ENCODE measurements around the gene IRF8. TPM values are rescaled to one million over a fixed set of nuclear protein-coding genes. Genes with fewer than 3 reads are reported as not detected.
"Not testable (repeated sequence)": the region's sequence is repeated elsewhere in the genome, so short reads cannot be mapped to it uniquely, and the experiment has no call there.

The IRF8 gene
- polyA plus RNA-seq, 4 donors: 28.0 to 52.1 (median 43.2) TPM

- DNase-seq (no peak), FAIRE-seq (no peak)
- Histone ChIP-seq H3K4me1 (ENCODE audit: control insufficient read depth in 3 of 3, insufficient read depth in 2 of 3, low read depth in 1 of 3, low read length in 2 of 3) (peaks cover 0 to 7% (median 2%) of the 10 kb centered on the region in 3 donors), H3K4me3 (ENCODE audit: low read depth in 1 of 3, low read length in 3 of 3) (no peak overlapping the region), H3K9me3 (ENCODE audit: control insufficient read depth in 2 of 2, insufficient read depth in 1 of 2, low read depth in 1 of 2, low read length in 1 of 2) (no peaks in the 10 kb centered on the region), H3K36me3 (ENCODE audit: control insufficient read depth in 3 of 3, insufficient read depth in 2 of 3, low read depth in 1 of 3, low read length in 3 of 3) (no peaks in the 10 kb centered on the region), H3K27ac (ENCODE audit: low read depth in 1 of 3, low read length in 2 of 3) (peak overlapping the region in 1 of 3 donors; percentile 39), H3K27me3 (ENCODE audit: control insufficient read depth in 3 of 3, insufficient read depth in 3 of 3, low read length in 3 of 3) (peaks cover 0 to 2% (median 0%) of the 10 kb centered on the region in 3 donors)
- WGBS, 3 donors: 76 to 87% (median 81%) methylated on average over 7 of the region's 7 CpGs
Measured at GRCh38 chr16:85872734-85873133, 26.2 kb upstream of the IRF8 start.

GRCh38 chr16:85873153-85873552 lies 25.8 kb upstream of the IRF8 start:
- Histone ChIP-seq H3K27ac (ENCODE audit: low read depth in 1 of 3, low read length in 2 of 3) (peak overlapping the region in 1 of 3 donors; percentile 39), H3K4me3 (ENCODE audit: low read depth in 1 of 3, low read length in 3 of 3) (no peak overlapping the region), H3K9me3 (ENCODE audit: control insufficient read depth in 2 of 2, insufficient read depth in 1 of 2, low read depth in 1 of 2, low read length in 1 of 2) (no peaks in the 10 kb centered on the region), H3K4me1 (ENCODE audit: control insufficient read depth in 3 of 3, insufficient read depth in 2 of 3, low read depth in 1 of 3, low read length in 2 of 3) (peaks cover 0 to 7% (median 2%) of the 10 kb centered on the region in 3 donors), H3K27me3 (ENCODE audit: control insufficient read depth in 3 of 3, insufficient read depth in 3 of 3, low read length in 3 of 3) (peaks cover 0 to 2% (median 0%) of the 10 kb centered on the region in 3 donors), H3K36me3 (ENCODE audit: control insufficient read depth in 3 of 3, insufficient read depth in 2 of 3, low read depth in 1 of 3, low read length in 3 of 3) (no peaks in the 10 kb centered on the region)
- DNase-seq (no peak), FAIRE-seq (no peak)
- WGBS, 3 donors: 62 to 78% (median 66%) methylated on average over 8 of the region's 8 CpGs

- H3K27ac ChIP-seq (ENCODE audit: low read depth in 1 of 3, low read length in 2 of 3); H3K36me3 ChIP-seq (ENCODE audit: control insufficient read depth in 3 of 3, insufficient read depth in 2 of 3, low read depth in 1 of 3, low read length in 3 of 3); H3K27me3 ChIP-seq (ENCODE audit: control insufficient read depth in 3 of 3, insufficient read depth in 3 of 3, low read length in 3 of 3); H3K4me1 ChIP-seq (ENCODE audit: control insufficient read depth in 3 of 3, insufficient read depth in 2 of 3, low read depth in 1 of 3, low read length in 2 of 3); H3K9me3 ChIP-seq (ENCODE audit: control insufficient read depth in 2 of 2, insufficient read depth in 1 of 2, low read depth in 1 of 2, low read length in 1 of 2); FAIRE-seq; DNase-seq; H3K4me3 ChIP-seq (ENCODE audit: low read depth in 1 of 3, low read length in 3 of 3): not testable (repeated sequence)
- 82 to 94% (median 88%) methylated on average over 4 to 5 of the region's 5 CpGs for WGBS, 3 donors
Measured at GRCh38 chr16:85874031-85874430, 24.9 kb upstream of the IRF8 start.

GRCh38 chr16:85878407-85878806 lies 20.6 kb upstream of the IRF8 start:
- no peak overlapping the region for H3K27ac ChIP-seq (ENCODE audit: low read depth in 1 of 3, low read length in 2 of 3)
- H3K27me3 ChIP-seq (ENCODE audit: control insufficient read depth in 3 of 3, insufficient read depth in 3 of 3, low read length in 3 of 3): no peaks in the 10 kb centered on the region
- H3K4me3 ChIP-seq (ENCODE audit: low read depth in 1 of 3, low read length in 3 of 3): no peak overlapping the region
- FAIRE-seq (no peak), DNase-seq (no peak)
- no peaks in the 10 kb centered on the region for H3K36me3 ChIP-seq (ENCODE audit: control insufficient read depth in 3 of 3, insufficient read depth in 2 of 3, low read depth in 1 of 3, low read length in 3 of 3)
- H3K9me3 ChIP-seq (ENCODE audit: control insufficient read depth in 2 of 2, insufficient read depth in 1 of 2, low read depth in 1 of 2, low read length in 1 of 2): no peaks in the 10 kb centered on the region
- H3K4me1 ChIP-seq (ENCODE audit: control insufficient read depth in 3 of 3, insufficient read depth in 2 of 3, low read depth in 1 of 3, low read length in 2 of 3): no peaks in the 10 kb centered on the region
- WGBS, 3 donors: 76 to 90% (median 80%) methylated on average over 5 of the region's 5 CpGs

- DNase-seq (no peak), FAIRE-seq (no peak)
- Histone ChIP-seq H3K27me3 (ENCODE audit: control insufficient read depth in 3 of 3, insufficient read depth in 3 of 3, low read length in 3 of 3) (peaks cover 0 to 4% (median 0%) of the 10 kb centered on the region in 3 donors), H3K4me1 (ENCODE audit: control insufficient read depth in 3 of 3, insufficient read depth in 2 of 3, low read depth in 1 of 3, low read length in 2 of 3) (no peaks in the 10 kb centered on the region), H3K36me3 (ENCODE audit: control insufficient read depth in 3 of 3, insufficient read depth in 2 of 3, low read depth in 1 of 3, low read length in 3 of 3) (no peaks in the 10 kb centered on the region), H3K27ac (ENCODE audit: low read depth in 1 of 3, low read length in 2 of 3) (no peak overlapping the region), H3K4me3 (ENCODE audit: low read depth in 1 of 3, low read length in 3 of 3) (no peak overlapping the region), H3K9me3 (ENCODE audit: control insufficient read depth in 2 of 2, insufficient read depth in 1 of 2, low read depth in 1 of 2, low read length in 1 of 2) (no peaks in the 10 kb centered on the region)
- 51 to 60% (median 56%) methylated on average over 5 of the region's 5 CpGs for WGBS, 3 donors
Measured at GRCh38 chr16:85878875-85879274, 20.1 kb upstream of the IRF8 start.

GRCh38 chr16:85879549-85879948 lies 19.4 kb upstream of the IRF8 start:
- Histone ChIP-seq H3K9me3 (ENCODE audit: control insufficient read depth in 2 of 2, insufficient read depth in 1 of 2, low read depth in 1 of 2, low read length in 1 of 2) (no peaks in the 10 kb centered on the region), H3K4me3 (ENCODE audit: low read depth in 1 of 3, low read length in 3 of 3) (no peak overlapping the region), H3K27ac (ENCODE audit: low read depth in 1 of 3, low read length in 2 of 3) (no peak overlapping the region), H3K36me3 (ENCODE audit: control insufficient read depth in 3 of 3, insufficient read depth in 2 of 3, low read depth in 1 of 3, low read length in 3 of 3) (no peaks in the 10 kb centered on the region), H3K27me3 (ENCODE audit: control insufficient read depth in 3 of 3, insufficient read depth in 3 of 3, low read length in 3 of 3) (peaks cover 0 to 9% (median 0%) of the 10 kb centered on the region in 3 donors), H3K4me1 (ENCODE audit: control insufficient read depth in 3 of 3, insufficient read depth in 2 of 3, low read depth in 1 of 3, low read length in 2 of 3) (no peaks in the 10 kb centered on the region)
- no peak for DNase-seq
- WGBS, 3 donors: 74 to 80% (median 79%) methylated on average over 6 of the region's 6 CpGs
- FAIRE-seq: no peak

GRCh38 chr16:85879975-85880831 lies 18.8 kb upstream of the IRF8 start:
- no peaks in the 10 kb centered on the region for H3K9me3 ChIP-seq (ENCODE audit: control insufficient read depth in 2 of 2, insufficient read depth in 1 of 2, low read depth in 1 of 2, low read length in 1 of 2)
- peaks cover 0 to 14% (median 0%) of the 10 kb centered on the region in 3 donors for H3K27me3 ChIP-seq (ENCODE audit: control insufficient read depth in 3 of 3, insufficient read depth in 3 of 3, low read length in 3 of 3)
- no peaks in the 10 kb centered on the region for H3K4me1 ChIP-seq (ENCODE audit: control insufficient read depth in 3 of 3, insufficient read depth in 2 of 3, low read depth in 1 of 3, low read length in 2 of 3)
- H3K4me3 ChIP-seq (ENCODE audit: low read depth in 1 of 3, low read length in 3 of 3): no peak overlapping the region
- DNase-seq: no peak
- no peaks in the 10 kb centered on the region for H3K36me3 ChIP-seq (ENCODE audit: control insufficient read depth in 3 of 3, insufficient read depth in 2 of 3, low read depth in 1 of 3, low read length in 3 of 3)
- whole genome bisulfite sequencing, 3 donors: 81 to 90% (median 87%) methylated on average over 3 of the region's 3 CpGs
- no peak overlapping the region for H3K27ac ChIP-seq (ENCODE audit: low read depth in 1 of 3, low read length in 2 of 3)
- no peak for FAIRE-seq

- Histone ChIP-seq H3K27me3 (ENCODE audit: control insufficient read depth in 3 of 3, insufficient read depth in 3 of 3, low read length in 3 of 3) (peaks cover 0 to 14% (median 0%) of the 10 kb centered on the region in 3 donors), H3K9me3 (ENCODE audit: control insufficient read depth in 2 of 2, insufficient read depth in 1 of 2, low read depth in 1 of 2, low read length in 1 of 2) (no peaks in the 10 kb centered on the region), H3K36me3 (ENCODE audit: control insufficient read depth in 3 of 3, insufficient read depth in 2 of 3, low read depth in 1 of 3, low read length in 3 of 3) (no peaks in the 10 kb centered on the region), H3K4me3 (ENCODE audit: low read depth in 1 of 3, low read length in 3 of 3) (no peak overlapping the region), H3K27ac (ENCODE audit: low read depth in 1 of 3, low read length in 2 of 3) (no peak overlapping the region), H3K4me1 (ENCODE audit: control insufficient read depth in 3 of 3, insufficient read depth in 2 of 3, low read depth in 1 of 3, low read length in 2 of 3) (no peaks in the 10 kb centered on the region)
- no peak for FAIRE-seq
- DNase-seq: no peak
- 90 to 98% (median 97%) methylated on average over 3 of the region's 3 CpGs for WGBS, 3 donors
Measured at GRCh38 chr16:85880861-85881260, 18.1 kb upstream of the IRF8 start.

All from small intestine (tissue), 7 donors.